HG03139 (cell line): ENCODE measurements around the gene GJA5.

Experiments used
- ATAC-seq: cut with Tn5 transposase; IDR thresholded peaks from one replicate; pipeline ENCODE4 v1.9.1; 2021; ENCODE audit not compliant: unreplicated experiment

GJA5 gene

DNA sequence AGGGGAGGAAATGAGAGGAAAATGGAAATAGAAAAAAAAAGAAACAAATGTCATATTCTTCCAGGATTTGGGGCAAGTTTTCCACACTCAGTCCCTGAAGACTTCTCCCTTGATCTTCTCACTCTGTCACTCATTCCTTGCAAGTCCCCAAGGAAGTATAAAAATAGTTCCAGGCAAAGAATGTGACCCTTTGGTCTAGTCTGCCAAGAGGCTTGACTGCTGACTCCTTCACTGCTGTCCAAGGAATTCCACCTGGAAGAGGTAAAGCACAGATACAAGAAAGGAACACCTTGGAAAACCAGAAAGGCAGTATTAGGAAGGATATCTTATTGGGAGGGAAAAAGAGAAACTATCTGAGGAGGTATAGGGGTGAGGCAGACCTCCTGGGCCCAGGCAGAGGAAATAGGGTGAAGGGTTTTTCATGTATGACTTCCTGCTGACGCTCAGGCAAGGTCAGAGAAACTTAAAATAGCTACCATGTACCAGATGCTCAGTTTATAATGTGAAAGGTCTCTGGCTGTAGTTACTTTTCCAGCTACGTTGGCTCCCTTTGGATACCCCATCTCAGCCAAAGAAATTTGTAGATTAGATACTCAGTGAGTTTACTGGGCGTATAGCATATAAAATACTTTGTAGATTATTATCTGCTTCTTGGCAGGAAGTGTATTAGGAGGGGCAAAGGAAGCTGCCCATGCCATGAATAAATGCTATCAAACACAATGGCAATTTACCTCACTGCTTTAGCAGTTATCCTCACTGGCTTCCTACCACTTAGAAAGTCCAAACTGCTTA is 2.0 kb upstream of the GJA5 start:
- ATAC-seq: no peak

- no peak for ATAC-seq
Observed at GRCh38 chr1:147758379-147759100, 1.9 kb downstream of the GJA5 start.

GRCh38 chr1:147757015-147757990 is 3.1 kb downstream of the GJA5 start:
- ATAC-seq: no peak

GRCh38 chr1:147756341-147756740 is 4.1 kb downstream of the GJA5 start:
- no peak for ATAC-seq

DNA sequence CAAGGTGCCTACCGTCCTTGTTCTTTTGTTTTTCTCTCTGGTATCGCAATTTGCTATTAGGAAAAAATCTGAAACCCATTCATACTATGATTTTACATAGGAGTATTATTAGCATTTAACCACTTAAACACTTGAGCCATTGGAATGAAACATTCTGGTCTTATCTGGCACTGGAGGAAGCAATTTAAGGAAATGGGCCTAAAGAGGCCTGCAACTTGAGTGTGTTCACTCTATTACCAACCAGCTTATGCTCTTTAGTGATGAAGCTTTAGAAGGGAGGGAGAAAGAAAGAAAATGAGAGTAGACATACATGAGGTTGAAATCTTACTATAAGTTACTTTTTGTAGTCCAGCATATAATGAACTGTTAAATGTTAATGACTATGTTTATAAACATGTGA is 5.7 kb downstream of the GJA5 start:
- ATAC-seq: no peak

DNA sequence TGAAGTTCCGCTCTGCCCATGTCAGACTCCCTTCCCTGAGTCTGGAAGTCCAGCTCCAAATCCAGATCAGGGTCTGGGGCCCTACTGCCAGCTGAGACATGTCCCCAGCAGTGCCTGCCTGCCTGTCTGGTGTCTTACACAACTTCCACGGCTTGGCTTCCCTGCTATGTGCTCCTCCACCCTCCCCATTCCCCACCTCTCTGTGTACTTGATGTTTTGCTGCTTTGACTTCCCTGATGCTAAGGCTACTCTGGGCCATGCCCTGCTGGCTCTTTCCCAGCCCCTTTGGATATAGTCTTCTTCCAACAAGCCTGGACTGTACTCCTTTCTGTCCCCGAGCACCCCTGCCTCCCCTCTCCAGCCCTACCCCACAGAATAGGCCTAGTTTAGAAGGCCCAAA is 7.3 kb downstream of the GJA5 start:
- no peak for ATAC-seq

- ATAC-seq: no peak
Observed at GRCh38 chr1:147752511-147752910, 7.9 kb downstream of the GJA5 start.

GRCh38 chr1:147751346-147751745 is 9.1 kb downstream of the GJA5 start:
- no peak for ATAC-seq

- no peak for ATAC-seq
Observed at GRCh38 chr1:147750618-147751217, 9.7 kb downstream of the GJA5 start.

GRCh38 chr1:147749792-147750191 is 10.6 kb downstream of the GJA5 start:
- no peak for ATAC-seq

DNA sequence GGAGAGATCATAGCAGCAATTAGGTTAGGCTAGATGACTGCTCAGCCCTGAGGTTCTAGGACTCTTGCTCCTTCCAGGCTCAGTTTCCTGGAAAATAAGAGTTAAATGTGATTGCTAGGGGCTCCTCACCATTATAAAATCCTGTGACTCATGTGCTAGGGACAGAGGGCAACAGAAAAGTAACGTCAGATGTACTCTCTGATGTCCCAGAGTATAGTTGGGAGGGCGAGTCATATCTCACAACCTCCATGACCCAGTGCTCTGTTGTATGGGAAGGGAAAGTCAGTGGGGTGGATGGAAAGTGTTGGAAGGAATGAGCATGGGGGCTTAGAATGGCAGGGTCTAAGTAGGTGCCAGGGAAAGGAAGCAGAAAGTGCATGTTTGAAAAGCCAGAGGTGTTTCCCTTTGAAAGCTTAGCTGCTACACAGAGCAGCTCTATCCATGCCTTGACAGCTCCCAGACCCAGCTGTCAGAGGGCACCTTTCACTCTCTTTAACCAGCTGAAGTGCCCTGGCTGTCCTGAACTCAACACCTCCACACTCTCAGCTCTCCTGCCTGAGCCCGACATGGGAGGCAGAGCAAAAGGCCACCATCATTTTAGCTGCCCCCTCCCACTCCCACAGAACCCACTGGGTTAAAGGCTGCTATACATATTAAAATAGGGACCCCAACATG is 11.6 kb downstream of the GJA5 start:
- no peak for ATAC-seq

- ATAC-seq: no peak
Observed at GRCh38 chr1:147747966-147748365, 12.4 kb downstream of the GJA5 start.

DNA sequence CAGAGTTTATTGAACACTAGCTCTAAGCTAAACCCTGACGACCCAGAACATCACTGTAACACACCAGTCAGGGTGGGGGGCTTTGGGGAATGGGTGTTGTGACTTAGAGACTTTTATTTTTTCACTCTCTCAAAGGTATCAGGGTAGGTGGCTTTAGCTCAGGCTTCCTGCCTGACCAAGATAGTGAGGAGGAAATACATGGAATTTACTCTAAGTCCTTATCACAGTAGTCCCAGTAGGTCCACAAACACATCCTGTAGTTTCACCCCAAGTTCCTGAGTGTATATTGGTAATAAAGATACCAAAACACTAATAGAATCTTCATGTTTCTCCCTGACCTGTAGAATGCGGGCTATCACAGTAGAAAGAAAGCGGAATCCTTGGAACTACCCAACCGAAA is 15.1 kb downstream of the GJA5 start:
- no peak for ATAC-seq

DNA sequence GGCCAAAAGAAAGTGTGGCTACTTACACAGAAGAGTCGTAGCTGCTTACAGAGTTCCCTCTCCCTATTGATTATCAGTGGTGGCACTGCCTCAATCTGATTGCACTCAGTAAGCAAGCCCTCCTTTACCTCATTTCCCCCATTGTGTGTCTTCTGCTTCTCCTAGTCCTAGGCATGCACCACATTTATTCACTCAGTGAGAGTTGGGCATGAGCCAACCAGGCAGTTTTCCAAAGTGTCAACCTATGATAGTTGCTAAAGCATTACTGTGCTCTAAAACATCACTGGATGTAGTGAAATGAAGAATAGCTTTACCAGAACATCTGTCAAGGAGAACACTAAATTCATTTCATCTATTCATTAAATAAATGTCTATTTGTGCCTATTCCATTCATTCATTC is 19.3 kb downstream of the GJA5 start:
- no peak for ATAC-seq

DNA sequence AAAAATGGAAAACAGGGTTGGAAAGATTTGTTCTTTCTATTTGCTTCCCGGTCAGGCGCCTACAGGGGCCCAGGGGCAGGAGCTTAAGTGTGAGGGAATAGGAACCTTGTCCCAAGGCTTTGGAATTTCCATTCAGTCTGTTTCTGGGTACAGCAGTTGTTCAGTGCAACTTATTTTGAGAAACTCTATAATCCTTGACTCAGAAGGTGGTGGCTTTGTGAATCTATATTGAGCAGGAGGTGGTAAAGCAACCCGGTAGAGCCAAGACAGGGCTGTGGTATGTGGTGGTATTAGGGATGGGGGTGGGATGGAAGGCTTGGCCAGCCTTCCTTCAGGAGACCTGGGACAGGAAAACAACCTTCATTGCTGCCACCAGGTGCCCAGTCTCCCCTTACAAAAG is 20.0 kb downstream of the GJA5 start:
- no peak for ATAC-seq

DNA sequence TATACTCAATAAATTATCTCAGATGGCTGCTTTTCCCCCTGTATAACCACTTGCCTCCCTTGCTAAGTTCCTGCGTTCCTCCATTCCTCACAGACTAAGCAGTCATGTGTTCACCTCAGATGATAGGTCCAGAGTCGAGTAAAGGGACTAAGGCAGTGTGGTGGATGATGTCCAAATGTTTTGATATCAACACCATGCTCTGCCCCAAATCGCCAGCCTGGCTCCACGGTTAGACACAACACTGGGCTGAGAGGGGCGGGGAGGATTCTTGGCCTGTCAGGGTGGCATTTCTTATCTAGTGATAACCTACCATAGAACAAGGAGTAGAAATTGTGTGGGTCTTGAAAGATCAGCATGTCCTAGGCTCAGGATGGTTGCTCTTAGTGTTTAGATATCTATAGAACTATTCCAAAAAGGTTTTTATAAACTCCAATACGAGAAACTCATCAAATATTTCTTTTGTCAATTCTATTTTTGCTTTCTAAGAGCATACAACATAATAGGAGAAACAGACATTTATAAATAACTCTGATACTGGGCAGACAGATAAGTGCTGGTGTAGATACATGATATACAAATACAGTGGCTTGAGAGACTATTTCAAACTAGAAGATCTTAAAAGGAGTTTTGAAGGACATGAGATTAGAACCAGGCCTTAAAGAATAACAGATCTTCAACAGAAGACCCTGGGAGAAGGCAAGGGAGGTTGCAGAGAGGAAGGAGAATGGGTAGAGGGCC is 21.5 kb downstream of the GJA5 start:
- ATAC-seq: no peak

DNA sequence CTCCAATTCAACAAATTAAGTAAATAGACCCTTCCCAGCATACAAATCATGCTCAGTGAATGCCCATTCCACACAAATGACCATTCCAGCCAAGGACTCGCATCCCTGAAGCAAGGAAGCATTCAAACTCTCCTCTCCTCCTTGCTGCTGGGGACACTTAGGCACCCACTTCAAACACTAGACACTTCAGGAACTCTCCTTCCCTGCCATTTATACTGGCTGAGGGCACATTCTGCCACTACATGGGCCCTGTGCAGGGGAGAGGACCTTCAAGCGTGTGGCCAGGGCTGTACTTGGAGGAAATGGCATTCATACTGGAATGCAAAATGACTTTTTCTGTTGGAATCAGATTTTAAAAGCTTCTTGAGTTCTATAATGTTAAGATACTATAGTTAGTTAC is 22.3 kb downstream of the GJA5 start:
- no peak for ATAC-seq

DNA sequence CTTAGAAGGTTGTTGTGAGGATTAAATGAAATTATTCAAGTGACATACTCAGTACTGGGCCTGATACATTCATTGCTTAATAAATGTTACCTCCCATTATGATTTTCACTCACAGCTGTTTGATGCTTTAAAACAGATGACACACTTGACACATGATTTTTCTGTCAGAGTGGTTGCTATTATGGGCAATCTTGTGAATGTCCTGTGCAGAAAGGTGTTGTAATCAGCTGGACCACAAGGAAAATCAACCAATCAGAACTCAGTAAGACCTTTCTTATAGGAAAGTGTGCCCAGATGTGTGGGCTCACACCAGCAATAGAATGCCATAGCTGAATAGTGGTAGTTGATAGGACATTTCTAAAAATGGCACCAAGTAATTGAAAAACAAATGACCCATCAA is 23.5 kb downstream of the GJA5 start:
- no peak for ATAC-seq

DNA sequence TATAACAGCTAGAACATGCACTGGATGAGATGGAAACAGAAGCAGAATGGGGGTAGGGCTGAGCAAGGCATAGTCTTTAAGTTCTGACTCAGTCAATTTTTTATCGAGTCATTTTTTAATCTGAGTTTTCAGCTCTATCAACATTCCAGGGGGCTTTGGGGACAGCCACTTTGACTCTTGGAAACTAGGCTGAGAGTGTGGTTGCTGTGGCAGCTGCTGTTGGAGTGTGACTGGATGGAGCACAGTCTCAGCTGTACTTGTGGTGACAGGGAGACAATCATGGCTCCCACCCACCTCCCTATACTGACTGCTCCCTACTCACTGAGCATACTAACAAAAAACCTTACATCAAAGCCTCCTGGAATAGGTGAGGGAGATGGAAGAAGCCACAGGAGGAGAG is 25.0 kb downstream of the GJA5 start:
- no peak for ATAC-seq
